LNCaP clone FGC (cell line): ENCODE data around the gene SLC6A19.

Experiments used
- DNase-seq: peaks from one replicate; pipeline ENCODE4 v3.0.0-alpha.2; 2011; ENCODE audit warnings: low read depth
- H3K4me3 ChIP-seq: 2 replicates; pipeline ENCODE4 v1.5.1; 2011; ENCODE audit warnings: mild to moderate bottlenecking, low read depth, low read length, control low read depth
- TF ChIP-seq, protein P1 (sequence below): IDR thresholded peaks from 2 replicates; pipeline ENCODE4 v1.5.1; 2012; ENCODE audit warnings: mild to moderate bottlenecking; ENCODE audit not compliant: control insufficient read depth, insufficient read depth; ENCODE audit errors: extremely low read depth

Gene SLC6A19

DNA sequence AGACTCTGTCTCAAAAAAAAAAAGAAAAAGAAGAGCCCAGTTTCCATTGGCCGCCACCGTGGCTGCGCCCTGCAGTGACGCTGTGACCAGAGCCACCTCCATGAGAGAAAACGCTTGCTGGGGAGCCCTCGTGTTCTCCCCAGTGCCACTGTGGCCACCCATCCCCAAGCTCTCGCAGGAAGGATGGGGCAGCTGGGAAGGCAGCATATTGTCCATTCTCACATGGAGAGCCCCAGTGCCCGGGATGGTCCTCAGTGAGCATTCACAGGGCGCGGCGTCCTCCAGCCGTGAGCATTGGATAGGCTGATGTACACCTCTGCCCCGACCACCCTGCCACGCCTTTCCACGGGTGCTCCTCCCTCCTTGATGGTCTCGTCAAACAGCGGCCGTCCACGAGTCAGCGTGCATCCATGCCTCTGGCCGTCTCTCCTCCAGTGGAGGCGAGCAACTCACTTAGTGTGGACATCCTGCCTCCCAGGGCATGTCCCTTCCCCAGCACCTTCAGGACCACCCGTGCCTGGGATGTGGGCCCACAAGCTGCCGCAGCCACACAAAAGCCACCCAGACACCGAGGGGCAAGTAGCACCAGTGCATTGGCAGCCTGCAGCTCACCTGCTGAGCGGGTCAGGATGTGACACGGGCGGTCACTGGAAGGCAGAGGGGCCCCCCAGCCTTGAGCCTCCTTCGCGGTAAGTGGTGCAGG is 23.4 kb upstream of the SLC6A19 start:
- TF ChIP-seq, protein P1, sequence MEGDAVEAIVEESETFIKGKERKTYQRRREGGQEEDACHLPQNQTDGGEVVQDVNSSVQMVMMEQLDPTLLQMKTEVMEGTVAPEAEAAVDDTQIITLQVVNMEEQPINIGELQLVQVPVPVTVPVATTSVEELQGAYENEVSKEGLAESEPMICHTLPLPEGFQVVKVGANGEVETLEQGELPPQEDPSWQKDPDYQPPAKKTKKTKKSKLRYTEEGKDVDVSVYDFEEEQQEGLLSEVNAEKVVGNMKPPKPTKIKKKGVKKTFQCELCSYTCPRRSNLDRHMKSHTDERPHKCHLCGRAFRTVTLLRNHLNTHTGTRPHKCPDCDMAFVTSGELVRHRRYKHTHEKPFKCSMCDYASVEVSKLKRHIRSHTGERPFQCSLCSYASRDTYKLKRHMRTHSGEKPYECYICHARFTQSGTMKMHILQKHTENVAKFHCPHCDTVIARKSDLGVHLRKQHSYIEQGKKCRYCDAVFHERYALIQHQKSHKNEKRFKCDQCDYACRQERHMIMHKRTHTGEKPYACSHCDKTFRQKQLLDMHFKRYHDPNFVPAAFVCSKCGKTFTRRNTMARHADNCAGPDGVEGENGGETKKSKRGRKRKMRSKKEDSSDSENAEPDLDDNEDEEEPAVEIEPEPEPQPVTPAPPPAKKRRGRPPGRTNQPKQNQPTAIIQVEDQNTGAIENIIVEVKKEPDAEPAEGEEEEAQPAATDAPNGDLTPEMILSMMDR, result no peak
- no peak for DNase-seq
- no peak overlapping the region for H3K4me3 ChIP-seq

DNA sequence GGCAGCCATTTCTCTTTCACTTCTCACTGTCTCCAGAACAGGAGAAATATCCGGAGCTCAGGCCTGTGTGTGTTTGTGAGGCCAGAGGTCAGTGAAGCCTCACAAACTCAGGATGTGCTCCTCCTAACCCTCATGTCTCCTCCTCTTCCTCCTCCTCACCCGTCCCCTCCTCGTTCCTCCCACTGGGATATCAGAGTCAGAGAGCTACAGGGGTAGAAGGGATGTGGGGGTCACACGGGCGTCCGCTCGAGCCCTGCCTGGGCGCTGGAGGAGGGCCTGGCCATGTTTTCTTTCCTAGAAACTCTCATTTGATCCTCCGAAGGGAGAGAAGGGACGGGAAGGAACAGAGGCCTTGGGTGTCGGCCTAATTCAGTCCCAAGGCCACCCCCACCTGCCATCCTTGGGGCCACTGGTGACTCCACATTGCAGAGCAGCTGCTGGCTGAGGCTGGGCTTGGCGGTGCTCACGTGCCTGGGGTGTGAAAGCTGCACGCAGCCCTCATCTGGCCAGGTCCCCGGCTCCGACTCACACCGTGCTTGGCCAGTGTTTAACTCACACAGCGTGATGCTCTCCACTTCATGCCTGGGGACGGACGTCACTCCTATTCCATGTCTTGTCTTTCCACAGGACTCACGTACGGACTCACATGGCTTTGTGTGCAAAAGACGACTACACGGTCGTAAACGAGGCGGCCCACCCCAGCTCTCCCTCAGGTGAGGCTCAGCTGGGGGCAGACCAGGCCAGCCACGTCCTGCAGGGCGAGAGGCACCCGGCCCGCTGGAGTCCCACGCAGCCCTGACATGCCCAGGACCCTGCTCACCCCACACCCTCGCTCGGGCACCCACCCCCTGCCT is 22.6 kb upstream of the SLC6A19 start:
- no peak for DNase-seq
- H3K4me3 ChIP-seq, result no peak overlapping the region
- TF ChIP-seq, protein P1, result no peak

DNA sequence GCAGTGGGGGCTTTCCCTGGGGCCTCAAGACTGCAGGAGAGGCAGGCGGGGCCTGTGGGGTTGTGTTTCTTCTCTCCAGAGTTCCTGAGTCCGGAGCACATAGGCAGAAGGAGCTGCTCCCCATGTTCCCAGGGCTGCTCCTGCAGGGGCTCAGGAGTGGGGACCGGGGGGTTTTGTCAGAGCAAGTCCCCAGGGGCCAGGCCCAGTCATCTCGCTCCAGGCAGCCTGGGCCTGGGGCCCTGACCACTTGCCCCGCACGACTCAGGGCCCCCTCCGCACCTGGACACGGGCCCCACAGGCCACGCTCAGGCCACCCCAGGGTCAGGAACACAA is 22.0 kb upstream of the SLC6A19 start:
- DNase-seq, result no peak
- no peak overlapping the region for H3K4me3 ChIP-seq
- TF ChIP-seq, protein P1, result no peak

DNA sequence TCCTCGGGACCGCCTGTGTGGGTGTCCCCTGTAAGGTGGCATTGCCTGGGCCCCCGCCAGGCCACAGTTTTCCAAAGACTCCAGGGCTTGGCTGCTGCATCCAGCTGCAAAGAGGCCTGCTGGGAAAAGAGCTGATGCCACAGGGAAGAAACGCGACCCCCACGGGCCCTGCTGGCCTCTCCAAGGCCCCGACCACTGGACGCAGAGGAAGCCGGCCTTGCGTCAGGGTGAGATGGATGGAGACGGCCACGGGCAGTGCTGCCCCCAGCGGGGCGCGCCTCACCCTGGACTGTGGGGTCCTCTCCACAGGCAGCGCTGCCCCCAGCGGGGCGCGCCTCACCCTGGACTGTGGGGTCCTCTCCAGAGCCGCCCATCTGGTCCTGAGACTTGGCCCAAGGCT is 21.3 kb upstream of the SLC6A19 start:
- TF ChIP-seq, protein P1, result no peak
- no peak overlapping the region for H3K4me3 ChIP-seq
- no peak for DNase-seq

DNA sequence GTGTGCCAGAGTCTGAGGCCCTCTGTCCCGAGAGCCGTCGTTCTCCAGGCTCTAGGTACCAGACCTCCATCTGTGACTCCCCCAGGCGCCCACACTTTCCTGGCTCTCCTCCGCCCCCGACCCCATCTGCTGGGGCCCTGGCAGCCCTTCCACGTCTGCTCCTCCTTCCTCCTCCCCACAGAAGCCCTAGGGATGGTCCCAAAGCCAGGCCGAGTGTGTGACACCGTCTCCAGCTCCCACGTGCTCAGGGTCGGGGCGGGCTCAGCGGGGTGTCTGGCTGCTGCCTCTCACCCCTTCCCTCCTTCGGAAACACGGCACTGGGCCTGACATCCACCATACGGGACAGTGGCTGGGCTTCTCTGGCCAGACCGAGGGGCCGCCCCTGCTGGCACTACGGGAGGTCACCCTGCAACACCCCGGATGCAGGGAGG is 20.5 kb upstream of the SLC6A19 start:
- H3K4me3 ChIP-seq, result no peak overlapping the region
- TF ChIP-seq, protein P1, result no peak
- DNase-seq, result no peak

DNA sequence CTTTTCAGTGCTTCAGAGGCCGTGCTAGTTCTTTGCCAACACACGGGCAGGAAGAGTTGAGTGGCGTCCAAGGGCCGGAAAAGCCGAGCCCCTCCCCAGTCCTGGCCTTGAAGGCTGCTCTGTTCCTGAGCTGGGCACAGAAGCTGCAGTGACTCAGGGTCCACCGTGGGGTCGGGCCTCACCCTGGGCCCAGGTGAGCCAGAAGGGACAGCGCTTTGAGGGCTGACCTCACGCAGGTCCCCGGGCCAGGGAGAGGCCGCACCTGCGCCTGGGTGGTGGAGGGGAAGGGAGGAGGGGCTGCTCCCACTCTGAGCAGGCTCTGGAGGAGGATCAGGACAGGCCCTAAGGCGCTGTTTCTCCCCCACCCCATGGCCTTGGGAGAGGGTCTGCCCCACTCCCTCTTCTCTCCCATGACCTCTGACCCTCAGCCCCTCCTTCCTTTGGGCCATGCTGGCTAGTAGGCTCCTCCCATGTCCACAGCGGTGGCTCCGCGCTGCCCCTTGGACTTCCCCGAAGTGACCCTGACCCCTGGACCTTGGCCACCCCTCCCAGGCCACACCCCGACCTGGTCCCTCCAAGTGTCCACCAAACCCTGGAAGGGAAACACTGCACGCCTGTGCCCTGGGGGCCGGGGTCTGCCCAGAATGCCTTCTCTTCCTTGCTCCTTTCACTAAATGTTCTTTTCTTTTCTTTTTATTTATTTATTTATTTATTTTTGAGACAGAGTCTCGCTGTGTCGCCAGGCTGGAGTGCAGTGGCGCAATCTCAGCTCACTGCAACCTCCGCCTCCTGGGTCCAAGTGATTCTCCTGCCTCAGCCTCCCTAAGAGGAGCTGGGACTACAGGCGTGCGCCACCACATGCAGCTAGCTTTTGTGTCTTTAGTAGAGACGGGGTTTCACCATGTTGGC is 19.7 kb upstream of the SLC6A19 start:
- DNase-seq, result no peak
- no peak overlapping the region for H3K4me3 ChIP-seq
- TF ChIP-seq, protein P1, result no peak
